GM23338 (cell line): ENCODE measurements around the gene STIL. TPM values are rescaled to one million over a fixed set of nuclear protein-coding genes. Genes with fewer than 3 reads are reported as not detected.

Experiments
- ATAC-seq: fragments of 200-7000 bp; cut with Tn5 transposase; 3 replicates; pipeline ENCODE4 v1.9.1; 2020
- DNase-seq: peaks from one replicate; pipeline ENCODE4 v3.0.0-alpha.2; 2015; ENCODE audit warnings: low spot score
- H2AFZ ChIP-seq: fragments of 200-600 bp; sonication (generic); 2 replicates; pipeline ENCODE4 v1.8.0; 2016; ENCODE audit warnings: antibody characterized with exemption, mild to moderate bottlenecking, moderate library complexity
- H3F3A ChIP-seq: fragments of 200-600 bp; sonication (generic); replicated peaks from 2 replicates; pipeline ENCODE4 v1.8.0; 2017; ENCODE audit warnings: antibody characterized with exemption, mixed run types, low read depth
- H3K27ac ChIP-seq: fragments of 200-600 bp; sonication (generic); 2 replicates; pipeline ENCODE4 v1.6.1; 2016; ENCODE audit warnings: low read depth
- H3K27me3 ChIP-seq: fragments of 200-600 bp; sonication (generic); 2 replicates; pipeline ENCODE4 v1.8.0; 2016; ENCODE audit warnings: mild to moderate bottlenecking, mixed run types, moderate library complexity; ENCODE audit not compliant: insufficient read depth
- H3K36me3 ChIP-seq: fragments of 200-600 bp; sonication (generic); 2 replicates; pipeline ENCODE4 v1.8.0; 2016; ENCODE audit warnings: mild to moderate bottlenecking; ENCODE audit not compliant: insufficient read depth
- H3K4me1 ChIP-seq: fragments of 200-600 bp; sonication (generic); 2 replicates; pipeline ENCODE4 v1.8.0; 2016; ENCODE audit warnings: mild to moderate bottlenecking, moderate library complexity; ENCODE audit not compliant: insufficient read depth
- H3K4me2 ChIP-seq: fragments of 200-600 bp; sonication (generic); 2 replicates; pipeline ENCODE4 v1.7.1; 2017; ENCODE audit warnings: mixed run types
- H3K4me3 ChIP-seq: fragments of 200-600 bp; sonication (generic); 2 replicates; pipeline ENCODE4 v1.6.1; 2016; ENCODE audit warnings: mixed run types
- H3K79me2 ChIP-seq: fragments of 200-600 bp; sonication (generic); replicated peaks from 2 replicates; pipeline ENCODE4 v1.8.0; 2017; ENCODE audit warnings: mild to moderate bottlenecking; ENCODE audit not compliant: insufficient read depth
- H3K9me2 ChIP-seq: fragments of 200-600 bp; sonication (generic); 2 replicates; pipeline ENCODE4 v1.8.0; 2017; ENCODE audit not compliant: insufficient read depth
- H4K20me1 ChIP-seq: fragments of 200-600 bp; sonication (generic); replicated peaks from 2 replicates; pipeline ENCODE4 v1.8.0; 2017; ENCODE audit warnings: mild to moderate bottlenecking; ENCODE audit not compliant: insufficient read depth
- H3K27ac Mint-ChIP-seq: 2 replicates; pipeline ENCODE4 v1.8.0; 2020; ENCODE audit warnings: inconsistent platforms, mild to moderate bottlenecking, moderate library complexity, mixed read lengths
- H3K27me3 Mint-ChIP-seq: 3 replicates; pipeline ENCODE4 v1.8.0; 2022; ENCODE audit warnings: low read depth, mild to moderate bottlenecking, moderate library complexity, mixed read lengths, inconsistent platforms; ENCODE audit not compliant: insufficient read depth, poor library complexity
- H3K36me3 Mint-ChIP-seq: 3 replicates; pipeline ENCODE4 v1.8.0; 2021; ENCODE audit warnings: low read depth, mild to moderate bottlenecking, inconsistent platforms, moderate library complexity, mixed read lengths
- H3K4me1 Mint-ChIP-seq: 3 replicates; pipeline ENCODE4 v1.8.0; 2020; ENCODE audit warnings: mild to moderate bottlenecking, inconsistent platforms, mixed read lengths
- H3K4me3 Mint-ChIP-seq: 3 replicates; pipeline ENCODE4 v1.8.0; 2021; ENCODE audit warnings: moderate library complexity, mild to moderate bottlenecking, inconsistent platforms, mixed read lengths
- H3K9me3 Mint-ChIP-seq: 3 replicates; pipeline ENCODE4 v1.8.0; 2020; ENCODE audit warnings: moderate library complexity, mild to moderate bottlenecking, inconsistent platforms, mixed read lengths
- CREB1 ChIP-seq: fragments of 250-450 bp; sonication (Bioruptor Pico); IDR thresholded peaks from 2 replicates; pipeline ENCODE4 v1.5.0; 2020; ENCODE audit warnings: low read depth, mild to moderate bottlenecking, moderate library complexity
- CTCF ChIP-seq, 2 experiments: fragments of 200-600 bp in 1 of 2; sonication (generic) in 1 of 2; conservative IDR thresholded peaks; 2 replicates each; pipeline versions ENCODE4 v1.5.1 to v1.6.1; 2016 to 2017; ENCODE audit warnings: antibody characterized with exemption in 2 of 2, low read depth in 2 of 2, mild to moderate bottlenecking in 2 of 2, moderate library complexity in 1 of 2
- EZH2 ChIP-seq: fragments of 200-600 bp; sonication (generic); IDR thresholded peaks from one replicate; pipeline ENCODE4 v1.8.0; 2017; ENCODE audit warnings: antibody characterized with exemption, mild to moderate bottlenecking, low read depth; ENCODE audit not compliant: unreplicated experiment
- EZH2phosphoT487 ChIP-seq: fragments of 200-600 bp; sonication (generic); IDR thresholded peaks from one replicate; pipeline ENCODE4 v1.8.1; 2018; ENCODE audit warnings: antibody characterized with exemption; ENCODE audit not compliant: unreplicated experiment
- NANOG ChIP-seq: IDR thresholded peaks from 2 replicates; pipeline ENCODE4 v1.6.1; 2016; ENCODE audit warnings: antibody characterized with exemption, borderline replicate concordance
- POLR2AphosphoS5 ChIP-seq: IDR thresholded peaks from 2 replicates; pipeline ENCODE4 v1.6.1; 2016; ENCODE audit warnings: antibody characterized with exemption, low read depth
- ZNF331 ChIP-seq: fragments of 250-450 bp; sonication (Bioruptor Pico); IDR thresholded peaks from 2 replicates; pipeline ENCODE4 v1.5.0; 2020; ENCODE audit warnings: low read depth, mild to moderate bottlenecking, moderate library complexity
- polyA plus RNA-seq: library from polyadenylated mRNA; unstranded; fragments of >200 nt; fragmentation: Nextera tagmentation; extraction: Ambion mirVana; gene quantifications from 2 replicates; pipeline ENCODE4 v1.2.1, GENCODE V29; 2016
- total RNA-seq: library from RNA; depleted of rRNA; stranded (reverse); fragments of >200 nt; shearing (Covaris generic); gene quantifications from 2 replicates; pipeline ENCODE4 v1.2.3, GENCODE V29; 2014

The STIL gene
- total and polyA plus RNA-seq, 2 experiments from 2014 or later, result 15.6 to 38.2 TPM

GRCh38 chr1:47214549-47214948, 99.4 kb downstream of the STIL start (continued):
- TF ChIP-seq CREB1 (CRISPR knock-in tag) (no peak), ZNF331 (no peak)

DNA sequence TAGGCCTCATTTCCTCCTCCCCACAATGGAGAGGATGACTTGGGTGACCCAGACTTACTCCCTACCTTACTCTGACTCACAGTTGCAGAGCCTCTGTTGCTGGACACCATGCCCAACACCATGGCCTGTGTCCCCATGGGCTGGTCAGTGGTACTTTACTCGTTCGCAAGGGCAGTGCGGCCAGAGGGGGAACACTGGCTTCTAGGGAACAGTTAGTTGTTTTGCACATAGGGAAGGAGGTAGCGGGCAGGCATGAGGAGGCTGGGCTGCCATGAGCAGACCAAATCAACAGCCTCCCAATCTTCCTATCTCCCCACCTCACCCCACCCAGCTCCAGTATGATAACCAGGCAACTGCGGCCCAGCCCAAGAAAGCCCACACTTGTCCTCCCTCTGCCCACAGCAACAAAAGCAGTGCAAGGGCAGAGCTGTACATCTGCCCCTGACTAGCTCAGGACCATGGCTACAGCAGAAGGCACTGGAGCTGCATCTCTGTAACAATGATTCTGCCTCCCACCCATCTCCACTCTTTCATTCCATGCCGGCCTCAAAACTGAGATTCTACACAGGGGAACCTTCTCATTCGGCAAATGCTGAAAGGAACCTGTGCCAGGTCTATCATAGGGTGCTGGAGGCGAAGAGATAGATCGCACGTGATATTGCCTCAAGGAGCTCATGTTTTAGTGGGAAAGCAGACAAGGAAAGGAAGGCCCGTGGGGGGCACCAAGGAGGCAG, 100.5 kb downstream of the STIL start:
- H3K27me3 ChIP-seq, result peaks cover 57% of the 10 kb centered on the region
- peaks cover 22% of the 10 kb centered on the region for H3K4me1 Mint-ChIP-seq
- H3F3A ChIP-seq, result no peaks in the 10 kb centered on the region
- no peak for ATAC-seq
- no peaks in the 10 kb centered on the region for H3K79me2 ChIP-seq
- no peak overlapping the region for H3K4me2 ChIP-seq
- no peak for DNase-seq
- no peak overlapping the region for H3K4me3 ChIP-seq
- no peak overlapping the region for H3K27ac ChIP-seq
- H3K36me3 ChIP-seq, result no peaks in the 10 kb centered on the region
- peaks cover 10% of the 10 kb centered on the region; the same call in 2 of the 3 replicates for H3K9me3 Mint-ChIP-seq
- TF ChIP-seq CREB1 (CRISPR knock-in tag) (no peak), CTCF (conservative IDR thresholded peaks at IDR 0.05; ENCODE audit: low read depth in 2 of 2) (no peak), EZH2phosphoT487 (no peak)
- H3K9me2 ChIP-seq, result no peaks in the 10 kb centered on the region
- no peak overlapping the region for H3K27ac Mint-ChIP-seq
- H4K20me1 ChIP-seq, result no peaks in the 10 kb centered on the region
- H3K36me3 Mint-ChIP-seq, result peaks cover 6% of the 10 kb centered on the region
- H3K4me1 ChIP-seq, result peaks cover 14% of the 10 kb centered on the region
- H3K4me3 Mint-ChIP-seq, result no peak overlapping the region
- peaks cover 19% of the 10 kb centered on the region for H3K27me3 Mint-ChIP-seq
- H2AFZ ChIP-seq, result no peak overlapping the region

DNA sequence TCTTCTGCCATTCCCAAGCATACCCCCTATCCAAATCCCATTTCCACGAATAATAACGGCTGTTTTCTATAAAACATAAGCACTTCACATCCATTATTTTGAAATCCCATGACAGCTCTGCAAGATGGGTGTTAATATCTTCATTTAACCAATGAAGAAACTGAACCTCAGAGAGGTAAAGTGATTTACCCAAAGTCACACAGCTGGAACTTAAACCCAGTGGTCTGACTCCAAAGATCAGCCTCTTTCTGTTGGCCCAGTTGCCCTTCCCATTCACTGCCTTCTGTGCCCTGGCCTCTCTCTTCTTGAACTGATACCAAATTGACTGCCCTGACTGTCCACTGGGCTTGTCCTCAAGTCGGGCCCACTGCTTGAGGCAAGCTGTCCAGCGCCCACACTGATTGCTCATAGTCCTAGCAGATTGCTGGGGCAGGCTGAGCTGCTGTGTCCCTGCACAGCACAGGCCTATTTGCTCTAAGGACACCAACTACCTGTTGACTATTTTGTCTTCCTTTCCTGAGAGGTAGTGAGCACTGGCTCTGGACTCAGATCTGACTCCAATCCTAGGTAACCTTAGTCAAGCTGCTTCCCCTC, 101.2 kb downstream of the STIL start:
- Mint-ChIP-seq H3K4me1 (peaks cover 29% of the 10 kb centered on the region), H3K27me3 (peaks cover 24% of the 10 kb centered on the region), H3K36me3 (peaks cover 6% of the 10 kb centered on the region), H3K4me3 (no peak overlapping the region), H3K27ac (no peak overlapping the region), H3K9me3 (peaks cover 10% of the 10 kb centered on the region; the same call in 2 of the 3 replicates)
- Histone ChIP-seq H3F3A (no peaks in the 10 kb centered on the region), H3K4me3 (no peak overlapping the region), H4K20me1 (no peaks in the 10 kb centered on the region), H3K4me2 (no peak overlapping the region), H3K4me1 (peaks cover 21% of the 10 kb centered on the region), H2AFZ (no peak overlapping the region), H3K79me2 (no peaks in the 10 kb centered on the region), H3K27ac (no peak overlapping the region), H3K27me3 (peaks cover 57% of the 10 kb centered on the region), H3K36me3 (no peaks in the 10 kb centered on the region), H3K9me2 (no peaks in the 10 kb centered on the region)
- no peak for ATAC-seq
- no peak for DNase-seq
- no peak for TF ChIP-seq CREB1 (CRISPR knock-in tag)
- TF ChIP-seq POLR2AphosphoS5, result no peak
- TF ChIP-seq EZH2phosphoT487, result no peak
- no peak for TF ChIP-seq EZH2
- no peak for TF ChIP-seq NANOG
